ENCODE data around the gene SUCO. TPM values are rescaled to one million over a fixed set of nuclear protein-coding genes. Genes with fewer than 3 reads are reported as not detected.

SUCO gene
- total RNA-seq, 4 donors from 2014 or later, result 23.9 to 49.4 (median 34.5) TPM

DNA sequence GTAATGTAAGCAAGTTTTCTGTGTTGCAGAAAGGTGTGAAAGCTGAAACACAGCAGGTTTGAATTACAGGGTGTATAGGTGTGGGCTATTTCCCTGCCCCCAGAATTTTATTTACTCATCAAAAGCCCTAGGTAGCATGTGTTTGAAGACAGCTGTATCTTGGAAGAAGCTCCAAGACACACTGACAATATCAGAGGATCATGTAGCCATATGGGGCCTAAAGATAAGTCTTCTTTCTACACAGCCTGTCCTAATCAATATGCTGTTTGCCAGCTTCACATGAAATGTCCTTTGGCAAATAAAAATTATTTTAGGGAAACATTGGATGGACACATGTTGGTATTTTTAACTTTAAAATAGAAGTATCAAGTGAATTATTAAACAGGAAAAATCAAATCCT, 17.5 kb upstream of the SUCO start:
- no peak for DNase-seq (ENCODE audit: low spot score in 2 of 2)
- H3K4me3 ChIP-seq, result no peak overlapping the region
- no peak for TF ChIP-seq POLR2AphosphoS5 (IDR thresholded peaks at IDR 0.05)
- TF ChIP-seq, protein P1, sequence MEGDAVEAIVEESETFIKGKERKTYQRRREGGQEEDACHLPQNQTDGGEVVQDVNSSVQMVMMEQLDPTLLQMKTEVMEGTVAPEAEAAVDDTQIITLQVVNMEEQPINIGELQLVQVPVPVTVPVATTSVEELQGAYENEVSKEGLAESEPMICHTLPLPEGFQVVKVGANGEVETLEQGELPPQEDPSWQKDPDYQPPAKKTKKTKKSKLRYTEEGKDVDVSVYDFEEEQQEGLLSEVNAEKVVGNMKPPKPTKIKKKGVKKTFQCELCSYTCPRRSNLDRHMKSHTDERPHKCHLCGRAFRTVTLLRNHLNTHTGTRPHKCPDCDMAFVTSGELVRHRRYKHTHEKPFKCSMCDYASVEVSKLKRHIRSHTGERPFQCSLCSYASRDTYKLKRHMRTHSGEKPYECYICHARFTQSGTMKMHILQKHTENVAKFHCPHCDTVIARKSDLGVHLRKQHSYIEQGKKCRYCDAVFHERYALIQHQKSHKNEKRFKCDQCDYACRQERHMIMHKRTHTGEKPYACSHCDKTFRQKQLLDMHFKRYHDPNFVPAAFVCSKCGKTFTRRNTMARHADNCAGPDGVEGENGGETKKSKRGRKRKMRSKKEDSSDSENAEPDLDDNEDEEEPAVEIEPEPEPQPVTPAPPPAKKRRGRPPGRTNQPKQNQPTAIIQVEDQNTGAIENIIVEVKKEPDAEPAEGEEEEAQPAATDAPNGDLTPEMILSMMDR (IDR thresholded peaks at IDR 0.05), result no peak
- no peak for TF ChIP-seq EP300 (IDR thresholded peaks at IDR 0.05)
- TF ChIP-seq POLR2A (IDR thresholded peaks at IDR 0.05), result no peak
- H3K27me3 ChIP-seq, result no peaks in the 10 kb centered on the region
- no peaks in the 10 kb centered on the region for H3K36me3 ChIP-seq
- no peaks in the 10 kb centered on the region for H3K9me3 ChIP-seq
- H3K4me1 ChIP-seq, result no peaks in the 10 kb centered on the region
- H3K27ac ChIP-seq, result no peak overlapping the region

DNA sequence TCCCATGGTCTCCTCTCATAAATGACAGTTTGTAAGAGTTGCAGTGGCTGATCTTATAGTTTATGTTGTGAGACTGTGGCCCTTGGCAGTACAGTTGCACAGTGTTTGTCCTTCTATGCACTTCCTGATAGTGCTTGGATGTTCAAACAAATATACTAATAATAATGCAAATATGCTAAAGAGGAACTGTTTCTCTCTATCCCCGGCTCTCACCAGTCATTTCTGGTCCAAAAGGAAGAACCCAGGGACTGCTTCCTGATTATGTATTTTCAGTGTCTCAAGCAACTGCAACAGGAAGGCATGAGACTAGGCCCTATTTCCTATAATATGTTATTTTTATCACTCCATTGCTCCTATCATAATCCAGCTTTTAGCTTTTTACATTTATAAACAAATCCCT, 17.0 kb upstream of the SUCO start:
- no peaks in the 10 kb centered on the region for H3K27me3 ChIP-seq
- H3K4me3 ChIP-seq, result no peak overlapping the region
- 81% methylated on average over 1 of the region's 1 CpG for WGBS
- no peaks in the 10 kb centered on the region for H3K9me3 ChIP-seq
- no peak for TF ChIP-seq POLR2AphosphoS5 (IDR thresholded peaks at IDR 0.05)
- no peak for TF ChIP-seq POLR2A (IDR thresholded peaks at IDR 0.05)
- no peak for TF ChIP-seq EP300 (IDR thresholded peaks at IDR 0.05)
- TF ChIP-seq, protein P1 (IDR thresholded peaks at IDR 0.05), result no peak
- no peak overlapping the region for H3K27ac ChIP-seq
- H3K4me1 ChIP-seq, result no peaks in the 10 kb centered on the region
- H3K36me3 ChIP-seq, result no peaks in the 10 kb centered on the region
- DNase-seq (ENCODE audit: low spot score in 2 of 2), result no peak

DNA sequence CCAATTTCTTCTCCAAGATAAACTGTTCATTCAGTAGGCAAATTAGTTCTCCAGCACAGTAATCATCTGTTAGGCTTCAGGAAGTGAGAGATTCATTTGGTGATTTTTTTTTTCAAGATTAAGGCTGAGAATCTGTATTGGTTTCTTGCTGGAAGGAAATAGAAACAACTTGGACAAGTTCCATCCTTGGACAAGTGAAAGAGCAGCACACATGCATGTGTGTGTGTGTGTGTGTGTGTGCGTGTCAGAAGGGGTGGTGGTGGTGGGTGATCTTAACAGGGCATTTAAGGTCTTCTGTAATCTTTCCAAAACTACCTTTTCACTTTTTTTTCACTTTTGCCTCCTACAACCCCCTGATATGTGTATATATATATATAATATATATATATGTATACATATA, 15.9 kb upstream of the SUCO start:
- H3K4me3 ChIP-seq, result no peak overlapping the region
- H3K9me3 ChIP-seq, result no peaks in the 10 kb centered on the region
- no peak overlapping the region for H3K27ac ChIP-seq
- no peak for TF ChIP-seq POLR2AphosphoS5 (IDR thresholded peaks at IDR 0.05)
- no peak for TF ChIP-seq POLR2A (IDR thresholded peaks at IDR 0.05)
- TF ChIP-seq, protein P1 (IDR thresholded peaks at IDR 0.05), result no peak
- no peak for TF ChIP-seq EP300 (IDR thresholded peaks at IDR 0.05)
- no peak for DNase-seq (ENCODE audit: low spot score in 2 of 2)
- 58% methylated on average over 1 of the region's 1 CpG for WGBS
- H3K36me3 ChIP-seq, result no peaks in the 10 kb centered on the region
- no peaks in the 10 kb centered on the region for H3K27me3 ChIP-seq
- H3K4me1 ChIP-seq, result no peaks in the 10 kb centered on the region

DNA sequence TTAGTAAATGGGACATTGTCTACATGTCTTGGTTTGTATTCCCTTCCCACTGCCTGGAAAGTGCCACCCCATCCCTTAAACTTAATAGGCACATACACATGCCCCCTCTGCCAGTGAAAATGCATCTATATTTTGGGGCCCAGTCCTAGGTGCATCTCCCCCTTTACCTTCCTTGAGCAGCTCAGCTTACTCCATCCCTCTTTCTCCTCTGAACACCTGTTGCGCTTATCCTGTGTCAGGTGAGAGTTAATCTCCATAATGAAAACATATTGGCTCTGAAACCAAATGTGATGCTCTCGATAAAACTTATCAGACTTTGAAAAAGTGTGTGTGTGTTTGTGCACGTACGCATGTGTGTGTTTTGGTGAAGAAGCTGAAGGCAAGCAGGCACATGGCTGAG, 15.4 kb upstream of the SUCO start:
- TF ChIP-seq EP300 (IDR thresholded peaks at IDR 0.05) (no peak), POLR2A (IDR thresholded peaks at IDR 0.05) (no peak), POLR2AphosphoS5 (IDR thresholded peaks at IDR 0.05) (no peak)
- TF ChIP-seq, protein P1 (IDR thresholded peaks at IDR 0.05), result no peak
- no peak overlapping the region for H3K4me3 ChIP-seq
- no peaks in the 10 kb centered on the region for H3K36me3 ChIP-seq
- 93% methylated on average over 4 of the region's 4 CpGs for WGBS
- DNase-seq (ENCODE audit: low spot score in 2 of 2), result no peak
- no peaks in the 10 kb centered on the region for H3K27me3 ChIP-seq
- H3K27ac ChIP-seq, result no peak overlapping the region
- no peaks in the 10 kb centered on the region for H3K4me1 ChIP-seq
- no peaks in the 10 kb centered on the region for H3K9me3 ChIP-seq

DNA sequence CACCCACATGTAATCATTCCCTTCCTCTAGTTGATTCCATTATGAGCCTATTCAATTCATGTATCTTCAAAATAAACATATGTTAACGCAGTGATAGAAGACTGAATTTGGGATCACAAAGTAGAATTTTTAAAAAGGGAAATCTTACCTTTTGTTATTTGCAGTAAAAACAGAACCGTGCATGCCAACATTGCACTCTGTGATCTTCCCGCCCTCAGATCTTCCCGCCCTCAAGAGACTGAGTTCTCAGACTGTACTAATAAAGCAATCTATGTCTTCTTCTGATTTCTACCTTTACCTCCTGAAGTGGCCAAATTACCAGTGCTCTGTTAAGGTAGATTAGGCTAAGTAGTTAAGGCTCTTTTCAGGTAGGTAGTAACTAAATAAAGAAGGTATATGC, 3.6 kb upstream of the SUCO start:
- no peak overlapping the region for H3K4me3 ChIP-seq
- no peak overlapping the region for H3K27ac ChIP-seq
- no peaks in the 10 kb centered on the region for H3K36me3 ChIP-seq
- no peak for DNase-seq (ENCODE audit: low spot score in 2 of 2)
- H3K9me3 ChIP-seq, result no peaks in the 10 kb centered on the region
- no peaks in the 10 kb centered on the region for H3K27me3 ChIP-seq
- WGBS, result 81% methylated on average over 4 of the region's 4 CpGs
- TF ChIP-seq POLR2A (IDR thresholded peaks at IDR 0.05) (no peak), EP300 (IDR thresholded peaks at IDR 0.05) (no peak), POLR2AphosphoS5 (IDR thresholded peaks at IDR 0.05) (no peak)
- TF ChIP-seq, protein P1 (IDR thresholded peaks at IDR 0.05), result no peak
- peaks cover 11% of the 10 kb centered on the region for H3K4me1 ChIP-seq
